Measurements from ENCODE around the gene CEND1. TPM values are rescaled to one million over a fixed set of nuclear protein-coding genes. Genes with fewer than 3 reads are reported as not detected.

Gene CEND1
- total RNA-seq, 4 donors from 2014 or later: not detected

DNA sequence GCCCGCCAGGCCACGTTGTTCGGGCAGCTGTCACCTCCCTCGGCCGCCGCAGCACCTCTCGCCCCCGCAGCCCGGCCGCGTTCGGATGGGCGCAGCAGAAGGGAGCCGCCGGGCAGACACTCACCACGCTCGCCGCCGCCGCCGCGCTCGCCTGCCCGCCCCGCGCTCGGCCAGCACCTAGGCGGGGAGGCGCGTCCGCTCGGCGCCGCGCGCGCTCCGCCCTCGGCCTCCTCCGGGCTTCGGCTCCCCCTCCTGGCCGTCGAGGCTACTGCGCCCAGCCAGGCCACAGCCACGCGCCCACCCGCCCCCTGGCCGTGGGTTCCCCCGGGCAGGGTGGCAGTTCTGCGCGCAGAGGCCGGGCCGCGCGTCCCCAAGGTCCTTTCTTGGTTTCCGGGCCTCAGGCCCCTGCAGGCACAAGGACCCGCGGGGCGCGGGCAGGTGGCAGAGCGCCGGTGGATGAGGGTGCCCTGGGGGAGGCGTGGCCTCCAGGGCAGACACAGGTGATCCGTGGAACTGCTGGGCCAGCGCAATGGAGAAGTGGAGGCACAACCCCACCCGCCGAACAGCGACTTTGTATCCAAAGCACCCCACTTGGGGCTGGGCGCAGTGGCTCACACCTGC lies 8.3 kb upstream of the CEND1 start, which contains the start of gene SLC25A22:
Gene SLC25A22 (minus strand): TSS at position 189 of the 621 bp plus-strand sequence. CDS start 3,275 bp downstream, outside the sequence.
- peak; percentile 52 for ATAC-seq (ENCODE audit: low FRiP score)
- no peak for DNase-seq (ENCODE audit: low spot score)
- TF ChIP-seq, protein P1, sequence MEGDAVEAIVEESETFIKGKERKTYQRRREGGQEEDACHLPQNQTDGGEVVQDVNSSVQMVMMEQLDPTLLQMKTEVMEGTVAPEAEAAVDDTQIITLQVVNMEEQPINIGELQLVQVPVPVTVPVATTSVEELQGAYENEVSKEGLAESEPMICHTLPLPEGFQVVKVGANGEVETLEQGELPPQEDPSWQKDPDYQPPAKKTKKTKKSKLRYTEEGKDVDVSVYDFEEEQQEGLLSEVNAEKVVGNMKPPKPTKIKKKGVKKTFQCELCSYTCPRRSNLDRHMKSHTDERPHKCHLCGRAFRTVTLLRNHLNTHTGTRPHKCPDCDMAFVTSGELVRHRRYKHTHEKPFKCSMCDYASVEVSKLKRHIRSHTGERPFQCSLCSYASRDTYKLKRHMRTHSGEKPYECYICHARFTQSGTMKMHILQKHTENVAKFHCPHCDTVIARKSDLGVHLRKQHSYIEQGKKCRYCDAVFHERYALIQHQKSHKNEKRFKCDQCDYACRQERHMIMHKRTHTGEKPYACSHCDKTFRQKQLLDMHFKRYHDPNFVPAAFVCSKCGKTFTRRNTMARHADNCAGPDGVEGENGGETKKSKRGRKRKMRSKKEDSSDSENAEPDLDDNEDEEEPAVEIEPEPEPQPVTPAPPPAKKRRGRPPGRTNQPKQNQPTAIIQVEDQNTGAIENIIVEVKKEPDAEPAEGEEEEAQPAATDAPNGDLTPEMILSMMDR (IDR thresholded peaks at IDR 0.05): peak in 2 of 3 donors; percentile 83 to 90

DNA sequence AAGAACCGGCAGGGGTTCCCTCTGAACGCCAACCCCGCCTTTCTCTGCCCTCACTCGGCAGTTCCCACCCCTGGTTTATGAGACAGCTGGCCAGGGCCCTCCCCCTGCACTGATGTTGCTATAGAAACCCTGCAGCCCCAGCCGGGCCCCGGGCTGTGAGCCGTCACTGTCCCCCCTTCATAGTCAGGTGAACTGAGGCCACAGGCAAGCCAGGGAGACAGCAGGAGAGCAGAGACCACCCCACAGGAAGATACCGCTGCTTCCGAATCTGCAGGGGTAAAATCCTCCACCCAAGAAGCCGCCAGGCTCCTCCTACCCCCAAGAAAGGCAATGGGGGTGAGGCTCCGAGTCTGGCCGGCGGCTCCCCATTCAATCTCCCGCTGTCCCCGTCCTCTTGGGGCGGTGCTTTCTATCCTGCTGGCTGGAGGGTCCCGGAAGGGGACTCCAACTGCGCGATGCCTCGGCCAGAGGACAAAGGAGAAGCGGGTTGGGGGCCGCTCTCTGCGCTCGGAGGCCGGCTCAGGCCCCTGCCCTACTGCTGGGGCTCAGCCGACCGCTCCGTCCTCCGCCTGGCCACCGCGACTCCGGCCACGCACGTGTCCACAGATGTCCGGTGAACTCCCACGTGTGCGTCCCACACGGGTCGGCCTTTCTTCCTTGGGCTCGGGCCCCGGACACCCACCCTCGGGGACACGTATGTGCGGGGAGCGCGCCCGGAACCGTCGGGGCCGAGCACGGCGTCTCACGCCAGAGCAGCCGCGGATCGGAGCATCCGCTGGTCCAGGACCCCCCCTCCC lies 7.6 kb upstream of the CEND1 start:
- ATAC-seq (ENCODE audit: low FRiP score): peak; percentile 38
- DNase-seq (ENCODE audit: low spot score): no peak
- TF ChIP-seq, protein P1 (IDR thresholded peaks at IDR 0.05): no peak

DNA sequence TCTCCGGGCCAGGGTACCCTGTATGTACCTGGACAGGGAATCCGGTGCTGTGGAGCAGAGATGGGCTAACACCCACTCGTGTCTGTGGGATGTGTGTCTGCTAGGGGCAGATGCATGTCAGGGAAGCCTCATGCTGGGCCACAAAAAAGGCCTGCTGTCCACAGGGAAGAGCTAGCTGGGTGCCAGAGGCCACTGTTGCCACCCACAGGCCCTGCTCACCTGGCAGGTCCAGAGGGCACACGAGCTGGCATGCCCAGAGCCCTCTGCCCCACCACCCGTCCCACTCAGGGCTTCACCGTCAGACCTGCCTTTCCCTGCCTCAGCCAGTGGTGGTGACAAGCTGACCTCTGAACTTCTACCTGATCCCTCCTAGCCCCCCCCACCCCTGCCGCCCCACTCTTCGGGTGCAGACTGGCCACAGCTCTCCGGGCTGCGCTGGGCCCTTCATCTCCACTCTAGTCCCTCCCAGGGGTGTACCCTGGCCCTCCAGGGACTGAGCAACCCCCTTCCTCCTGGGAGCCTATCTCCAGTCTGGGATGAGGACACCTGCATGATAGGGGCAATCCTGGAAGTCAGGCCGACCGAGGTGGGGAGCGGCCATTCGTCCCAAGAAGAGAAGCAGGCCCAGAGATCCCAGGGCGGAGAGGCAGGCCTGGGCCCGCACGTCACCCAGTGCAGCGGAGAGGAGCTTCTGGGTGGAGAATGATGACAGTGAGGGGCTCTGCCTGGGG lies 6.8 kb upstream of the CEND1 start:
- no peak for ATAC-seq (ENCODE audit: low FRiP score)

DNA sequence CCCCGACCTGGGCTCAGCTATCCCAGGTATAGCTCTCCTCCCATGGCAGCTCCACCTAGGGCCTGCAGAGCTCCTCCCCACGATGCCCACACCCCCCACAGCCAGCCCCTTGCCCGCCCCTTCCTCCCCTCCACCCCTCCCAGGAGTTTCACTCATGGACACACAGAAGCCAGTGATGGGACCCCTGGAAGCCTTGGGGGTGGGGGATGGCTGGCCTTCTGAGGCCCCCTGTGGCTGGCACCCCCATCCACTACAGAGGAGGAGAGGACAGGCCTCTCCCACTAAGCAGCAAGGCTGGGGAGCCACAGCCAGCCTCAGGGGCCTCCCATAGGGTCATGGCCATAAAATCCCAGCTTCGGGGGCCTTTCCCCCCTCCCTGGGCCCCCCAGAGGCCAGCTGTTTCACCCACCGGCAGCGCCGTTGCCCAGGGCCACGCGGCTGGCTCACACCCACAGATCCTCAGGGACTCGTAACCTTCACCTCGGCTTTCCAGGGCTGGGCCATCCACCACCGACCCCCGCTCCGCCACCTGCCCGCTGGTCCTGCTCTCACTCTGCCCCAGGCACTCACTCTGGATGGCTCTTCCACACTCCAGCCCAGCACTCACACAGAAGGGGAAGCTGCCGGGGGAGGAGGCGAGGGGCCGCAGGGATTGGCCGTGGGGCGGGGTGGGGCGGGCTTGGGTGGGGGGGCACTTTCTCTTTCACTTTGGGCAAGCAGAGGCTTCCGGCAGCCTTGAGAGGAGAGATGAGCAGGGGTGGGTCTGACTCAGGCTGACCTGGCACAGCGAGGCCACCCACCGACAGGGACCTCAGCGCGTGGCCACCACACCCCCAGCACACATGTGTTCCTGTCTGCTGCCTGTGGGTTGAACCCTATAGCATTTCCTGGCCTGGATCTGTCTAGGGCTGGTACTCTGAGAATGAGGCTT lies 6.0 kb upstream of the CEND1 start:
- ATAC-seq (ENCODE audit: low FRiP score): peak; percentile 63
- no peak for DNase-seq (ENCODE audit: low spot score)
- TF ChIP-seq, protein P1 (IDR thresholded peaks at IDR 0.05): no peak

More for the DNA sequence above, 6.8 kb upstream of the CEND1 start:
- TF ChIP-seq, protein P1 (IDR thresholded peaks at IDR 0.05): no peak
- no peak for DNase-seq (ENCODE audit: low spot score)

DNA sequence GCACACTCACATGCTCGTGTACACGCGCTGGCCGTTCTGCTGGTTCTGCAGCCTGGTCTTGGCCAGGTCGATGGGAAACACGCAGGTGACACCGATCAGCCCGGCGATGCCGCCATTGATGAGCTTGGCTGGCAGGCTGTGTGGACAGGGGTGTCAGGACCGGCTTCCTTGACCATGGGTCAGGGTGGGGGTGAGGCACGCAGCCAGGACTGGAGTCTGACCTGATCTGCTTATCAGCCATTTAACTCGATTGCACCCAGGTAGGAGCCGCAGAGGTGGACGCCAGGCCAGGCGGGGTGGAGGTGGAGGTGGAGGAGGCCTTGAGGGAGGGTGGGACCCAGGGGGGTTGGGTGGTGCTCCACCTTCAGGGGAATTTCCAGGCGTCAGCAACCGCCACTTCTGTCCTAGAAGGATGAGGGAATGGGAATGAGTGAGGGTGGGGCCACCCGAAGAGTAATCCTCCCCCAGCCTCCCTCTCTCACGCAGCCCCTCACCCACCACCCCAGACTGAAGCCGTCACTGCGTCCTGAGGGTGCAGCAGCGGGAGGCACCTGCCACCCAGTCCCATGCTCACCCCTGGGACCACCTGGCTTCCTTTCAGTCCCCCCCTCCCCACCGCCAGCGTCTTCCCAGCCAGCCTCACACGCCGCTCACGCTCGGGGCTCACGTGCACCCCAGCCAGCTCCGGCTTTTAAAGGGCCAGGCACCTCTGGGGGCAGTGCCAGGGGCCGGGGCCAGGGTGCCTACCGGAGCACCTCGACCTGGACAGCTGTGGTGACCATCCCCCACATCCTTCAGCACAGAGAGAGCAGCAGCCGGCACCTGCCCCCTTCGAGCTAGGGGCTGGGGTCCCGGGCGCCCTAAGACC lies 5.1 kb upstream of the CEND1 start:
- ATAC-seq (ENCODE audit: low FRiP score) (peak; percentile 7), DNase-seq (ENCODE audit: low spot score) (no peak)
- TF ChIP-seq, protein P1 (IDR thresholded peaks at IDR 0.05): no peak

All from omental fat pad (tissue), 4 donors.